LNCaP clone FGC (cell line): ENCODE measurements around the gene CP.
"Not testable (repeated sequence)": the region's sequence is repeated elsewhere in the genome, so short reads cannot be mapped to it uniquely, and the experiment has no call there.

ENCODE experiments used
- DNase-seq: peaks from one replicate; pipeline ENCODE4 v3.0.0-alpha.2; 2011; ENCODE audit warnings: low read depth
- H3K4me3 ChIP-seq: 2 replicates; pipeline ENCODE4 v1.5.1; 2011; ENCODE audit warnings: mild to moderate bottlenecking, low read depth, low read length, control low read depth
- TF ChIP-seq, protein P1 (sequence below): IDR thresholded peaks from 2 replicates; pipeline ENCODE4 v1.5.1; 2012; ENCODE audit warnings: mild to moderate bottlenecking; ENCODE audit not compliant: control insufficient read depth, insufficient read depth; ENCODE audit errors: extremely low read depth

Gene CP

DNA sequence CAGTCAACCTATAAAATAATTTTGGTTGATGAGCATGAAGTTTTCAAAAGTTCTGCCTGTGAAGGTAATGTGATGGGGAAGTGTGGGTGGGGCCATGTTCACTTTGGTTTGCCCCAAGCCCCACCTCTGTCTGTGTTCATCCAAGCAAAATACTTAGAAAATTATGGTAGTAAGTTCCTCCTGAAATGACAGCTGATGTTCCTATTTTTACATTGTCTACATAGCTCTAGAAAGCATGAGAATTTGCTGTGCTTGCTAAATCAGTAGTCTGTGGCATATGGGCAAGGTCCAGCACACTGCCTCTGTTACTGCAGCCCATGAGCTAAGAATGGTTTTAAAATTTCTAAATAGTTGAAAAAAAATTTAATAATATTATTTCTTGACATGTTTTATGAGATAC is 21.9 kb upstream of the CP start:
- no peak for DNase-seq
- H3K4me3 ChIP-seq, result no peak overlapping the region
- TF ChIP-seq, protein P1, sequence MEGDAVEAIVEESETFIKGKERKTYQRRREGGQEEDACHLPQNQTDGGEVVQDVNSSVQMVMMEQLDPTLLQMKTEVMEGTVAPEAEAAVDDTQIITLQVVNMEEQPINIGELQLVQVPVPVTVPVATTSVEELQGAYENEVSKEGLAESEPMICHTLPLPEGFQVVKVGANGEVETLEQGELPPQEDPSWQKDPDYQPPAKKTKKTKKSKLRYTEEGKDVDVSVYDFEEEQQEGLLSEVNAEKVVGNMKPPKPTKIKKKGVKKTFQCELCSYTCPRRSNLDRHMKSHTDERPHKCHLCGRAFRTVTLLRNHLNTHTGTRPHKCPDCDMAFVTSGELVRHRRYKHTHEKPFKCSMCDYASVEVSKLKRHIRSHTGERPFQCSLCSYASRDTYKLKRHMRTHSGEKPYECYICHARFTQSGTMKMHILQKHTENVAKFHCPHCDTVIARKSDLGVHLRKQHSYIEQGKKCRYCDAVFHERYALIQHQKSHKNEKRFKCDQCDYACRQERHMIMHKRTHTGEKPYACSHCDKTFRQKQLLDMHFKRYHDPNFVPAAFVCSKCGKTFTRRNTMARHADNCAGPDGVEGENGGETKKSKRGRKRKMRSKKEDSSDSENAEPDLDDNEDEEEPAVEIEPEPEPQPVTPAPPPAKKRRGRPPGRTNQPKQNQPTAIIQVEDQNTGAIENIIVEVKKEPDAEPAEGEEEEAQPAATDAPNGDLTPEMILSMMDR, result no peak

GRCh38 chr3:149239357-149239936 is 17.8 kb upstream of the CP start:
- no peak overlapping the region for H3K4me3 ChIP-seq
- no peak for DNase-seq
- TF ChIP-seq, protein P1, result no peak

GRCh38 chr3:149238268-149238667 is 16.6 kb upstream of the CP start:
- not testable (repeated sequence) for DNase-seq, H3K4me3 ChIP-seq

GRCh38 chr3:149235599-149236424 is 14.2 kb upstream of the CP start:
- DNase-seq, result no peak
- TF ChIP-seq, protein P1, result no peak
- no peak overlapping the region for H3K4me3 ChIP-seq

DNA sequence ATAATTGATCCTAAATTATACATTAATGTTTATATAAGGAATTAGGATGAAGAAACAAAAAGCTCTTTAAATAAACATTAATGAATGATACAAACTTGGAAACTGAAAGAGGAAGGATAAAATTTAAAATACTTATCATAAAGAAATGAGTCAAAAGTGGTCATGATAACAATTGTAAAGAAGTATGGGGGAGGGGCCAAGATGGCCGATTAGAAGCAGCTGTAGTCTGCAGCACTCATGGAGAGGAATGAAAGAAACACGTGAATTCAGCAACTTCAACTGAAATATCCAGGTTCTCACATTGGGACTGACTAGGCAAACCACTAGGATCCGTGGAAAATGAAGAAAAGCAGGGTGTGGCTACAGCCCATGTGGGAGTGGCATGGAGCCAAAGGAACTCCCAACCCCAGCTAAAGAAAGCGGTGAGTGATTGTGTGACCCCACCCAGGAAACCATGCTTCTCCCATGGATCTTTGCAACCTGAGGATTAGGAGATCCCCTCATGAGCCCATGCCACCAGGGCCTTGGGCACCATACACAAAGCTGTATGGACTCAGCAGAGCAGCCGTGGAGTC is 13.1 kb upstream of the CP start:
- H3K4me3 ChIP-seq, result no peak overlapping the region
- TF ChIP-seq, protein P1, result no peak
- no peak for DNase-seq

- no peak for DNase-seq
- TF ChIP-seq, protein P1, result no peak
- no peak overlapping the region for H3K4me3 ChIP-seq
Observed at GRCh38 chr3:149233323-149233722, 11.7 kb upstream of the CP start.

DNA sequence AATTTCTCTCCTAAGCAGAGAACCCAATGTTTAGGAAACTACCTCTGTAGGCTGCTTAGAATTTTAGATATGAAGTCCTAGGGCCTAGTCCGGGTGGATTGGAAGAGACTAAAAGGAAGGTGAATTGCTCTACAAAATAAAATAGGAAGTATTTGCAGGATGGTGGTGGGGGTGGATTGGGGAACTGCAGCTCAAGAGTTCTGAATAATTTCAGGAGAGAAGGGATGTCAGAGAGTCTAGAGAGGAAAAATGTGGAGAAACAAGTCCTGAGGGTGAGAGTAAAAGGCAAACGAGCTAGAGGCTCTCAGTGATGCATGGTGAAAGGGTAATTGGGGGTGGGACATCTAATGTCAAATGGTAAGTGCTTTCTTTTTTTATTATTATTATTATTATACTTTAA is 10.2 kb upstream of the CP start:
- H3K4me3 ChIP-seq, result no peak overlapping the region

More for the DNA sequence above, 10.2 kb upstream of the CP start:
- no peak for DNase-seq
- TF ChIP-seq, protein P1, result no peak
